Activated naive CD8-positive, alpha-beta T cell treated with anti-CD3 and anti-CD28 coated beads for 36 hours (primary cell): ENCODE data around the gene AK2. TPM values are rescaled to one million over a fixed set of nuclear protein-coding genes. Genes with fewer than 3 reads are reported as not detected.
"Not testable (repeated sequence)": the region's sequence is repeated elsewhere in the genome, so short reads cannot be mapped to it uniquely, and the experiment has no call there.

ENCODE experiments used
- DNase-seq: peaks from one replicate; pipeline ENCODE4 v3.0.0; 2021
- H3K27ac Mint-ChIP-seq: one replicate; pipeline ENCODE4 v1.8.0; 2022; ENCODE audit warnings: mild to moderate bottlenecking, moderate library complexity, mixed read lengths
- H3K27me3 Mint-ChIP-seq: one replicate; pipeline ENCODE4 v1.8.0; 2022; ENCODE audit warnings: mild to moderate bottlenecking, mixed read lengths
- H3K36me3 Mint-ChIP-seq: one replicate; pipeline ENCODE4 v1.8.0; 2021; ENCODE audit warnings: mild to moderate bottlenecking, mixed read lengths
- H3K4me1 Mint-ChIP-seq: one replicate; pipeline ENCODE4 v1.8.0; 2021; ENCODE audit warnings: mixed read lengths
- H3K4me3 Mint-ChIP-seq: one replicate; pipeline ENCODE4 v1.8.0; 2022; ENCODE audit warnings: mild to moderate bottlenecking, moderate library complexity, mixed read lengths
- H3K9me3 Mint-ChIP-seq: one replicate; pipeline ENCODE4 v1.8.0; 2022; ENCODE audit warnings: mixed read lengths
- total RNA-seq, 2 experiments: library from RNA; stranded (reverse); gene quantifications; one replicate each; pipeline ENCODE4 v1.2.3, GENCODE V29; 2021

The AK2 gene
- total RNA-seq, 2 experiments from 2014 or later, result 372 to 389 TPM

GRCh38 chr1:33004613-33005012 lies 32.1 kb downstream of the AK2 start:
- no peak for DNase-seq
- no peak overlapping the region for H3K27ac Mint-ChIP-seq

GRCh38 chr1:33003657-33004056 lies 33.0 kb downstream of the AK2 start:
- no peaks in the 10 kb centered on the region for H3K27me3 Mint-ChIP-seq
- H3K9me3 Mint-ChIP-seq, result no peaks in the 10 kb centered on the region
- DNase-seq, result no peak
- no peak overlapping the region for H3K4me3 Mint-ChIP-seq
- H3K4me1 Mint-ChIP-seq, result peaks cover 13% of the 10 kb centered on the region
- H3K36me3 Mint-ChIP-seq, result peaks cover 21% of the 10 kb centered on the region
- no peak overlapping the region for H3K27ac Mint-ChIP-seq

More at GRCh38 chr1:33004613-33005012, 32.1 kb downstream of the AK2 start:
- Mint-ChIP-seq H3K27me3 (no peaks in the 10 kb centered on the region), H3K4me1 (peaks cover 13% of the 10 kb centered on the region), H3K9me3 (no peaks in the 10 kb centered on the region), H3K36me3 (peaks cover 21% of the 10 kb centered on the region), H3K4me3 (no peak overlapping the region)

GRCh38 chr1:33002006-33002405 lies 34.7 kb downstream of the AK2 start:
- Mint-ChIP-seq H3K4me3 (no peak overlapping the region), H3K36me3 (peaks cover 13% of the 10 kb centered on the region), H3K27ac (no peak overlapping the region), H3K9me3 (no peaks in the 10 kb centered on the region), H3K27me3 (no peaks in the 10 kb centered on the region), H3K4me1 (peaks cover 13% of the 10 kb centered on the region)
- no peak for DNase-seq

GRCh38 chr1:33001282-33001681 lies 35.4 kb downstream of the AK2 start:
- Mint-ChIP-seq H3K9me3 (no peaks in the 10 kb centered on the region), H3K27me3 (no peaks in the 10 kb centered on the region), H3K4me1 (peaks cover 11% of the 10 kb centered on the region), H3K27ac (peak overlapping the region; percentile 1), H3K4me3 (no peak overlapping the region), H3K36me3 (peaks cover 10% of the 10 kb centered on the region)
- no peak for DNase-seq

- DNase-seq, result no peak
- Mint-ChIP-seq H3K27ac (no peak overlapping the region), H3K27me3 (no peaks in the 10 kb centered on the region), H3K9me3 (no peaks in the 10 kb centered on the region), H3K4me1 (peaks cover 9% of the 10 kb centered on the region), H3K4me3 (no peak overlapping the region), H3K36me3 (peaks cover 7% of the 10 kb centered on the region)
Observed at GRCh38 chr1:33000427-33001026, 36.2 kb downstream of the AK2 start.

GRCh38 chr1:32998997-32999396 lies 37.7 kb downstream of the AK2 start:
- no peak overlapping the region for H3K4me3 Mint-ChIP-seq
- no peaks in the 10 kb centered on the region for H3K27me3 Mint-ChIP-seq

GRCh38 chr1:32998064-32998463 lies 38.6 kb downstream of the AK2 start:
- Mint-ChIP-seq H3K27ac (no peak overlapping the region), H3K27me3 (no peaks in the 10 kb centered on the region), H3K4me1 (peaks cover under 1% of the 10 kb centered on the region), H3K36me3 (peaks cover 5% of the 10 kb centered on the region), H3K4me3 (no peak overlapping the region), H3K9me3 (no peaks in the 10 kb centered on the region)
- no peak for DNase-seq

More at GRCh38 chr1:32998997-32999396, 37.7 kb downstream of the AK2 start:
- no peaks in the 10 kb centered on the region for H3K4me1 Mint-ChIP-seq
- H3K9me3 Mint-ChIP-seq, result no peaks in the 10 kb centered on the region
- peaks cover 5% of the 10 kb centered on the region for H3K36me3 Mint-ChIP-seq
- H3K27ac Mint-ChIP-seq, result no peak overlapping the region
- DNase-seq, result no peak

- H3K27ac Mint-ChIP-seq, result no peak overlapping the region
- DNase-seq, result no peak
- no peaks in the 10 kb centered on the region for H3K9me3 Mint-ChIP-seq
- no peak overlapping the region for H3K4me3 Mint-ChIP-seq
- peaks cover 7% of the 10 kb centered on the region for H3K4me1 Mint-ChIP-seq
- H3K36me3 Mint-ChIP-seq, result peaks cover under 1% of the 10 kb centered on the region
- no peaks in the 10 kb centered on the region for H3K27me3 Mint-ChIP-seq
Observed at GRCh38 chr1:32997381-32997891, 39.2 kb downstream of the AK2 start.

GRCh38 chr1:32993324-32993636 lies 43.4 kb downstream of the AK2 start:
- H3K4me3 Mint-ChIP-seq, DNase-seq, H3K27me3 Mint-ChIP-seq, H3K36me3 Mint-ChIP-seq, H3K9me3 Mint-ChIP-seq: not testable (repeated sequence)
- H3K4me1 Mint-ChIP-seq, result peaks cover 23% of the 10 kb centered on the region
- H3K27ac Mint-ChIP-seq, result peak overlapping the region; percentile 69

- Mint-ChIP-seq H3K27ac (peak overlapping the region; percentile 69), H3K36me3 (no peaks in the 10 kb centered on the region), H3K9me3 (no peaks in the 10 kb centered on the region), H3K4me3 (no peak overlapping the region), H3K27me3 (no peaks in the 10 kb centered on the region), H3K4me1 (peaks cover 23% of the 10 kb centered on the region)
- peak; percentile 73 for DNase-seq
Observed at GRCh38 chr1:32992489-32993323, 44.0 kb downstream of the AK2 start.

- DNase-seq, result no peak
- Mint-ChIP-seq H3K9me3 (no peaks in the 10 kb centered on the region), H3K36me3 (no peaks in the 10 kb centered on the region), H3K27me3 (no peaks in the 10 kb centered on the region), H3K4me1 (peaks cover 23% of the 10 kb centered on the region), H3K27ac (peak overlapping the region; percentile 69), H3K4me3 (no peak overlapping the region)
Observed at GRCh38 chr1:32991819-32992488, 44.7 kb downstream of the AK2 start.

- no peaks in the 10 kb centered on the region for H3K9me3 Mint-ChIP-seq
- no peaks in the 10 kb centered on the region for H3K36me3 Mint-ChIP-seq
- peaks cover 23% of the 10 kb centered on the region for H3K4me1 Mint-ChIP-seq
- DNase-seq, result no peak
- H3K4me3 Mint-ChIP-seq, result no peak overlapping the region
- H3K27ac Mint-ChIP-seq, result no peak overlapping the region
- no peaks in the 10 kb centered on the region for H3K27me3 Mint-ChIP-seq
Observed at GRCh38 chr1:32991386-32991785, 45.3 kb downstream of the AK2 start.

GRCh38 chr1:32990887-32991286 lies 45.8 kb downstream of the AK2 start:
- H3K4me1 Mint-ChIP-seq, result peaks cover 23% of the 10 kb centered on the region
- H3K36me3 Mint-ChIP-seq, result no peaks in the 10 kb centered on the region
- no peaks in the 10 kb centered on the region for H3K9me3 Mint-ChIP-seq
- H3K4me3 Mint-ChIP-seq, result no peak overlapping the region
- no peak for DNase-seq
- no peaks in the 10 kb centered on the region for H3K27me3 Mint-ChIP-seq
- H3K27ac Mint-ChIP-seq, result no peak overlapping the region

GRCh38 chr1:32989160-32990050 lies 47.3 kb downstream of the AK2 start:
- Mint-ChIP-seq H3K4me3 (no peak overlapping the region), H3K36me3 (no peaks in the 10 kb centered on the region), H3K4me1 (peaks cover 25% of the 10 kb centered on the region), H3K27me3 (no peaks in the 10 kb centered on the region), H3K27ac (no peak overlapping the region), H3K9me3 (no peaks in the 10 kb centered on the region)
- DNase-seq, result peak; percentile 26
